GM21619 (cell line): ENCODE data around the gene AK8.
"Not testable (repeated sequence)": the region's sequence is repeated elsewhere in the genome, so short reads cannot be mapped to it uniquely, and the experiment has no call there.

Experiments used
- ATAC-seq: cut with Tn5 transposase; IDR thresholded peaks from one replicate; pipeline ENCODE4 v1.9.1; 2021; ENCODE audit not compliant: unreplicated experiment

Gene AK8

DNA sequence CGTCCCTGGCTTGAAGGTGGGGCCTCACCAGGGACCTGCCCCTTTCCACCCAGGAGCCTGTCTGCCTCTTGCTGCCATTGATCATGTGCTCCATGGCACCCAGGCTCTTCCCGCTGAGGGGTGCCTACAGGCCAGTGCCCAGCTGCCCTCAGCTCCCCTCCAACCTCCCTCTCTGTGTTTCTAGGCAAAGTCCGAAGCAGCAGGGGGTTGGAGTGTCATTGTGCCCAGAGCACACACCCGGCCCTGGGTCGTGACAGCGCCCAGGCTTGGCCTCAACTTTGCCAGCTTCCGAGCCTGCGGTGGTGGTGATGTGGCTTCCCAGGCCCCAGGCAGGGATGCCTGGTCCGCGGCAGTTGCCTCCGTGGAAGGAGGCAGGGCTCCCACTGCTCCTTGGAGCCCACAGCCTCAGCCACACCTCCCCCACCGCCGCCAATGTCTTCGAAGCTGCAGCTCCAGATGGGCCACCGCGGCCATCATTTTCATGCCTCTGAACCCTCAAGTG lies 155.5 kb downstream of the AK8 start:
- no peak for ATAC-seq

DNA sequence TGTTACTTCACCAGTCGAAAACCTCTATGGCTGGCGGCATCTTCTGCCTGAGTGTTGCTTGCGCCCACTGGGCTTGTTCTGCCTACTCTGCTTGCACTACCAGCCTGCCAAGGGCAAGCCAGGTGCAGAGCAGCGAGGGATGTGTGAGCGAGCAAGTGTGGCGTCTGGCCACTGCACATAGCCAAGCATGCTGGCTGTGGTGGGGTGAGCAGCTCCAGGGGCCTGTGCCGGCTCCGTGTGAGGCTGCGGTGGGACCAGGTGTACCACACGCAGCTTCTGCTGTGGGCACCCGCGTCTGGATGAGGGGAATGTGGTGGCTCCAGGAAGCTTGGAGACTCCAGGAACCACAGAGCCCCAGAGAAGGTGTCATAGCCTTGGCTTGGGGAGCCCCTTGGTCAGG lies 156.4 kb downstream of the AK8 start:
- no peak for ATAC-seq

- ATAC-seq = not testable (repeated sequence)
These were observed 159.6 kb downstream of the AK8 start for GRCh38 chr9:132718381-132718928.

GRCh38 chr9:132717326-132717945 lies 160.6 kb downstream of the AK8 start:
- ATAC-seq = no peak

GRCh38 chr9:132716007-132716406 lies 162.1 kb downstream of the AK8 start:
- no peak for ATAC-seq

- no peak for ATAC-seq
These were observed 165.3 kb downstream of the AK8 start for GRCh38 chr9:132712753-132713152.

GRCh38 chr9:132711846-132712245 lies 166.2 kb downstream of the AK8 start:
- no peak for ATAC-seq

DNA sequence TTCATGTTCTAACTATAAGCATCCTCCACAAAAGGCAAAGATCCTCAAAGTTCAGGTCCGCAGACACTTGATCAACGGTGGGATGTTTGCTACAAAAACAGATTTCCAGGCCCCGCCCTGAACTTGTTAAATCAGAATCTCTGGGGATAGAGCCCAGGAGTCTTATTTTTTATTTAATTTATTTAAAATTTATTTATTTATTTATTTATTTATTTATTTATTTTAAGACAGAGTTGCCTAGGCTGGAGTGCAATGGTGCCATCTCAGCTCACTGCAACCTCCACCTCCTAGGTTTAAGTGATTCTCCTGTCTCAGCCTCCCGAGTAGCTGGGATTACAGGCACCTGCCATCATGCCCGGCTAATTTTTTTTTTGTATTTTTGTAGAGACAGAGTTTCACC lies 166.9 kb downstream of the AK8 start:
- not testable (repeated sequence) for ATAC-seq

DNA sequence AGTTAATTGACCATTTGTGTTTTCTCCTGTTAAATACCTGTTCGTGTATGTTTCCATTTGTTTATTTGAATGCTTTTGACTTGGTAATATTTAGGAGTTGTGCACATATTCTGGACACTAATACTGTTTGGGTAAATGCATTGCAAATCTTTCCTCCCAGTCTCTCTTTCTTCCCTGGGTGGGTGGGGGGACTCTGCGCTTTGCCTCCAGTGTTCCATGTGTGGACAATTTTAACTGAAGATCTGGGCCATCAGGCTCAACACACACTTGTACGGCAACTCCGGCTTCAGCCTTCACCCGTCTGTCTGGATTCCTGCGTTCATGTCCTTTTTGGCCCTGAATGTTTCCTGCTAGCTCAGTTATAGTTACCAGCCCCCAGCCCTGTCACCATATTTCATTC lies 167.8 kb downstream of the AK8 start:
- ATAC-seq = no peak

GRCh38 chr9:132708769-132709430 lies 169.2 kb downstream of the AK8 start:
- ATAC-seq = no peak

DNA sequence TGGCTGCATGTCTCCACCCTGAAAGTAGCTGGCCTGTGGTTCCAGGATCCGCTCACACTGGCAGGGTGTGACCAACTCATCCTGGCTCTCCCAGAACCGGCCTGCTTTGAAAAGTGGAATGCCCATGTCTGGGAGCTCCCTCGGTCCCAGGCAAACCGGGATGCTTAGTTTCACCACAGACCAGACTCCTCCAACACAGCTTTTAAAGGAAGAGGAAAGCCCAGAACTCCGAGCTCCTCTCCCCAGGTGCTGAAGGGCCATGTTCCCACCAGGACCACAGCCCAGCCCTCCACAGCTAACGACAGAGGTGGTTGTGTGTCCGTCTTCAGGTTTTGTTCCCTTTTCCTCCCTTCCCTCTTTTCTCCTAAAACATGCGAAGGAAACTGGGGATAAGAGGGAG lies 169.8 kb downstream of the AK8 start:
- ATAC-seq = no peak

GRCh38 chr9:132703336-132703735 lies 174.7 kb downstream of the AK8 start:
- no peak for ATAC-seq

GRCh38 chr9:132702254-132702653 lies 175.8 kb downstream of the AK8 start:
- no peak for ATAC-seq

DNA sequence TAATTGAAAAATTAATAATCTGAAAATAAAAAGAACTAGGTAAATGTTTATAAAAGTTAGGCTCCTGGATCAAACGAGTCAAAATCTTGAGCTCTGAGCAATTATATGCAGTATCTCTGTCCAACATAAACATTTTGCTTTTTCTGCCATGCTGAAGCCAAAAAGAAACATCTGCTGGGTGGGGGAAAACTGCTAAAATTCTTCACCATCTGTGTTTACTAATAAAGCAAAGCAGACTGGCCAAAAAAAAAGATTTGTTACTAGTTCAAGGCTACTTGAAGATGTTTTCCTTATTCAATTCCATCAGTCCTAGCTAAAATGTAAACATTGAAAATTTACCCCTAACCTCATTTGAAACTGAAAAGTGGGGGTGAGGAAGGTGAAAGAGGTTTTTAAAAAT lies 178.1 kb downstream of the AK8 start:
- ATAC-seq = no peak

DNA sequence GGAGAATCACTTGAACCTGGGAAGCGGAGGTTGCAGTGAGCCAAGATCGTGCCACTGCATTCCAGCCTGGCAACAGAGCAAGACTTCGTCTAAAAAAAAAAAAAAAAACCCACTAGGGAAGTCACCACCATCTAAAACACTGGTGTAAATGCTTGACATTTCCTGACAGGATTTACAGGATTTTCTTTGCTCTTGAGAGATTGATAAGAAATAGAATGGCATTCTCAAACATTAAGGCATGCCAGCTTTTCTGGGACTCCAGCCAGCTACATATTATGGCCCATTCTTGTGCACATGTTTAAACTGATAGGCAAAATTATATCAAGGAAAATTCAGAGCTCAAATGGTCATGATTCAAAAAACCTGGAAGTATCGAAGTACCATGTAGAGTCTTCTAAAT lies 179.1 kb downstream of the AK8 start:
- no peak for ATAC-seq

- no peak for ATAC-seq
These were observed 180.9 kb downstream of the AK8 start for GRCh38 chr9:132697230-132697629.

DNA sequence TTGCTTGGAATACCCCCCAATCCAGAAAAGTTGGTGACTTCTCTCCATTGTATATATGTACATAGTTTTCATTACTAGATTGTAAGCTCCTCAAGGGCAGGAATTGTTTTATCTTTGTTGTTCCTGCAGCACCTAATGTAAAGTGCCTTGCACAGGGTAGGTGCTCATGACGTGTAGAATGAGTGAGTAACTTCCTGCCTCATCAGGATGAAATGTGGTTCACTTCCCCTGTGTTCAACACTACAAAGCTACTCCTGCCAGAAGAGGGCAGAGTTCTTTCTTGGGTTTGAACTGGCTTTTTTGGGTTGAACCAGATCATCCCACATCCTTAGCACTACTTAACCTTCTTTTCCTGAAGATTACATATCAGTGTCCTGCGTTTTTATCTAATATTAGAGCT lies 183.9 kb downstream of the AK8 start:
- no peak for ATAC-seq

- ATAC-seq = no peak
These were observed 187.4 kb downstream of the AK8 start for GRCh38 chr9:132690696-132691095.

- ATAC-seq = no peak
These were observed 194.2 kb downstream of the AK8 start for GRCh38 chr9:132683873-132684272.

DNA sequence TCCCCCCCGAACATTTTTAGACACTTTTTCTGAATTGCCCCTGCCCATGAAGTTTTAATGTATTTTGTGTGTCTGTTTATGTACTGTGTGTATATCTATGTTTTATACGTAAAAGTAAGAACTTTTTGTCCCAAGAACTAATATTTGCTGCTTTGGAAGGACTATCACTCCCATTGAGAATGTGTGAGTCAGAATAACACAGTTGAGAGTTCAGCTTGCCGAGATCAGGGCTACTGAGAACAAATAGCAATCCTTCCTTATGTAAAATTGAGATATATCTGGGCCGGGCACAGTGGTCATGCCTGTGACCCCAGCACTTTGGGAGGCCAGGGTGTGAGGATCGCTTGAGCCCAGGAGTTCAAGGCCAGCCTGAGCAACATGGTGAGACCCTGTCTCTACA lies 196.5 kb downstream of the AK8 start:
- ATAC-seq = no peak

- no peak for ATAC-seq
These were observed 198.0 kb downstream of the AK8 start for GRCh38 chr9:132679946-132680625.

DNA sequence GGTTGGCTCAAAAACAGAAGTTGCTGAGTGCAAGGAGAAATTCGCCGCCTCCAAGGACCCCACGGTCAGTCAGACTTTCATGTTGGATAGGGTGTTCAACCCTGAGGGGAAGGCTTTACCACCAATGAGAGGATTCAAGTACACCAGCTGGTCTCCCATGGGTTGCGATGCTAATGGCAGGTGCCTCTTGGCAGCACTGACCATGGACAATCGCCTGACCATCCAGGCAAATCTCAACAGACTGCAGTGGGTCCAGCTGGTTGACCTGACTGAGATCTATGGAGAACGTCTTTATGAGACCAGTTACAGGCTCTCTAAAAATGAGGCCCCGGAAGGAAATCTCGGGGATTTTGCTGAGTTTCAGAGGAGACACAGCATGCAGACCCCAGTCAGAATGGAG lies 200.1 kb downstream of the AK8 start:
- ATAC-seq = no peak
